ENCODE measurements around the gene TMEM114. TPM values are rescaled to one million over a fixed set of nuclear protein-coding genes. Genes with fewer than 3 reads are reported as not detected.

TMEM114 gene
- total RNA-seq, 1 experiment from 2014 or later: not detected

- Histone ChIP-seq H3K36me3 (ENCODE audit: low read depth) (peaks cover 9% of the 10 kb centered on the region; the same call in 1 of the 2 replicates), H3K4me3 (no peak overlapping the region), H3K4me1 (replicated peaks; ENCODE audit: insufficient read depth) (peaks cover 15% of the 10 kb centered on the region), H4K20me1 (ENCODE audit: insufficient read depth) (peaks cover 3% of the 10 kb centered on the region; the same call in 1 of the 2 replicates), H3K4me2 (no peak overlapping the region), H2AFZ (no peak overlapping the region), H3F3A (ENCODE audit: insufficient read depth, low read depth) (no peaks in the 10 kb centered on the region), H3K79me2 (ENCODE audit: low read depth) (peaks cover 31% of the 10 kb centered on the region), H3K9me2 (ENCODE audit: insufficient read depth) (no peaks in the 10 kb centered on the region), H3K27me3 (ENCODE audit: insufficient read depth, low read depth) (no peaks in the 10 kb centered on the region), H3K27ac (no peak overlapping the region), H3K9me3 (ENCODE audit: insufficient read depth, low read depth) (no peaks in the 10 kb centered on the region)
- no TSS peak for BruUV-seq (replicated peaks)
- ChIA-PET CTCF (no interaction called here), POLR2A (ENCODE audit: unreplicated experiment) (no interaction called here)
- DNase-seq: no peak
- intact Hi-C loops (cut with micrococcal nuclease; ENCODE audit: unreplicated experiment): no loop called here
- TF ChIP-seq EZH2 (IDR thresholded peaks at IDR 0.05; ENCODE audit: low read depth) (no peak), CTCF (conservative IDR thresholded peaks at IDR 0.05) (no peak)
Measured at GRCh38 chr16:8626946-8627345, 36.6 kb upstream of the TMEM114 start.

- Histone ChIP-seq H3K27ac (no peak overlapping the region), H3K9me3 (ENCODE audit: insufficient read depth, low read depth) (no peaks in the 10 kb centered on the region), H3K4me1 (replicated peaks; ENCODE audit: insufficient read depth) (peaks cover 15% of the 10 kb centered on the region), H3K79me2 (ENCODE audit: low read depth) (peaks cover 34% of the 10 kb centered on the region), H3K36me3 (ENCODE audit: low read depth) (peaks cover 9% of the 10 kb centered on the region; the same call in 1 of the 2 replicates), H3F3A (ENCODE audit: insufficient read depth, low read depth) (no peaks in the 10 kb centered on the region), H3K27me3 (ENCODE audit: insufficient read depth, low read depth) (no peaks in the 10 kb centered on the region), H2AFZ (no peak overlapping the region), H4K20me1 (ENCODE audit: insufficient read depth) (peaks cover 3% of the 10 kb centered on the region; the same call in 1 of the 2 replicates), H3K4me3 (no peak overlapping the region), H3K9me2 (ENCODE audit: insufficient read depth) (no peaks in the 10 kb centered on the region), H3K4me2 (no peak overlapping the region)
- DNase-seq: no peak
- intact Hi-C loops (cut with micrococcal nuclease; ENCODE audit: unreplicated experiment): no loop called here
- TF ChIP-seq CTCF (conservative IDR thresholded peaks at IDR 0.05): no peak
- TF ChIP-seq EZH2 (IDR thresholded peaks at IDR 0.05; ENCODE audit: low read depth): no peak
- BruUV-seq (replicated peaks): no TSS peak
- CTCF ChIA-PET: no interaction called here
- POLR2A ChIA-PET (ENCODE audit: unreplicated experiment): no interaction called here
Measured at GRCh38 chr16:8625491-8626087, 35.3 kb upstream of the TMEM114 start.

- no peak overlapping the region for H3K4me3 ChIP-seq
- no TSS peak for BruUV-seq (replicated peaks)
- H3K79me2 ChIP-seq (ENCODE audit: low read depth): peaks cover 34% of the 10 kb centered on the region
- TF ChIP-seq EZH2 (IDR thresholded peaks at IDR 0.05; ENCODE audit: low read depth) (no peak), CTCF (conservative IDR thresholded peaks at IDR 0.05) (no peak)
- no peaks in the 10 kb centered on the region for H3F3A ChIP-seq (ENCODE audit: insufficient read depth, low read depth)
- intact Hi-C loops (cut with micrococcal nuclease; ENCODE audit: unreplicated experiment): no loop called here
- ChIA-PET CTCF (interaction anchor here (0.5 to 0.7 kb wide), 2 partner anchors 397 to 511 kb away, joined by 4 to 8 read pairs; no protein-coding TSS in a partner anchor), POLR2A (ENCODE audit: unreplicated experiment) (no interaction called here)
- H3K9me2 ChIP-seq (ENCODE audit: insufficient read depth): no peaks in the 10 kb centered on the region
- H3K27ac ChIP-seq: no peak overlapping the region
- H4K20me1 ChIP-seq (ENCODE audit: insufficient read depth): peaks cover 3% of the 10 kb centered on the region; the same call in 1 of the 2 replicates
- H3K36me3 ChIP-seq (ENCODE audit: low read depth): peaks cover 9% of the 10 kb centered on the region; the same call in 1 of the 2 replicates
- no peak overlapping the region for H2AFZ ChIP-seq
- no peaks in the 10 kb centered on the region for H3K9me3 ChIP-seq (ENCODE audit: insufficient read depth, low read depth)
- no peak for DNase-seq
- peaks cover 13% of the 10 kb centered on the region; the same call in 1 of the 2 replicates for H3K27me3 ChIP-seq (ENCODE audit: insufficient read depth, low read depth)
- peaks cover 15% of the 10 kb centered on the region for H3K4me1 ChIP-seq (replicated peaks; ENCODE audit: insufficient read depth)
- H3K4me2 ChIP-seq: peak overlapping the region; percentile 19
Measured at GRCh38 chr16:8623634-8624033, 33.3 kb upstream of the TMEM114 start.
